Gastrocnemius medialis (tissue), 4 donors: ENCODE measurements around the gene SPEN.

Experiments
- POLR2A ChIP-seq, 2 donors: fragments of 450-650 bp; IDR thresholded peaks; one replicate each; pipeline ENCODE4 v1.6.1; 2017; ENCODE audit warnings: antibody characterized with exemption in 2 of 2, mild to moderate bottlenecking in 2 of 2, moderate library complexity in 2 of 2
- TF ChIP-seq, protein P1 (sequence below), 5 experiments: fragments of 450-650 bp in 3 of 5; fragments of 200-600 bp in 2 of 5; sonication (generic) in 2 of 5; IDR thresholded peaks in 4 of 5; conservative IDR thresholded peaks in 1 of 5; 1 replicate in 4 of 5; 2 replicates in 1 of 5; pipeline ENCODE4 v1.5.1; 2016 to 2019; ENCODE audit warnings: antibody characterized with exemption in 5 of 5, mild to moderate bottlenecking in 3 of 5, moderate library complexity in 3 of 5

DNA sequence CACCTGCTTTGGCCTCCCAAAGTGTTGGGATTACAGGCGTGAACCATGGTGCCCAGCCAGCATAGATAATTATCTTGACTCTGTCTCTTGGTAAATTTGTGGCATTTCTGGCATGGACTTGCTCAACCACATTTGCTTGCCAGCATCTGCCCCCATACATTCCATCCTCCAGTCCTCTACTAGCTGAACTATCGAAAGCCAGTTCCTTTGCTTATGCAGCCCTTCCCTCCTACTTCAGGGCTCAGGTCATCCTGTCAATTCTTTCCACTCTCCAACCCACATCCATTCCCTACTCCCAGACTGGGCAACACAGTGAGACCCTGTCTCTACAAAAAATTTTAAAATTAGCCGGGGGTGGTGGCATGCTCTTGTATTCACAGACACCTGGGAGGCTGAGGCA lies 27.0 kb upstream of the SPEN start:
- no peak for TF ChIP-seq POLR2A (IDR thresholded peaks at IDR 0.05)
- TF ChIP-seq, protein P1, sequence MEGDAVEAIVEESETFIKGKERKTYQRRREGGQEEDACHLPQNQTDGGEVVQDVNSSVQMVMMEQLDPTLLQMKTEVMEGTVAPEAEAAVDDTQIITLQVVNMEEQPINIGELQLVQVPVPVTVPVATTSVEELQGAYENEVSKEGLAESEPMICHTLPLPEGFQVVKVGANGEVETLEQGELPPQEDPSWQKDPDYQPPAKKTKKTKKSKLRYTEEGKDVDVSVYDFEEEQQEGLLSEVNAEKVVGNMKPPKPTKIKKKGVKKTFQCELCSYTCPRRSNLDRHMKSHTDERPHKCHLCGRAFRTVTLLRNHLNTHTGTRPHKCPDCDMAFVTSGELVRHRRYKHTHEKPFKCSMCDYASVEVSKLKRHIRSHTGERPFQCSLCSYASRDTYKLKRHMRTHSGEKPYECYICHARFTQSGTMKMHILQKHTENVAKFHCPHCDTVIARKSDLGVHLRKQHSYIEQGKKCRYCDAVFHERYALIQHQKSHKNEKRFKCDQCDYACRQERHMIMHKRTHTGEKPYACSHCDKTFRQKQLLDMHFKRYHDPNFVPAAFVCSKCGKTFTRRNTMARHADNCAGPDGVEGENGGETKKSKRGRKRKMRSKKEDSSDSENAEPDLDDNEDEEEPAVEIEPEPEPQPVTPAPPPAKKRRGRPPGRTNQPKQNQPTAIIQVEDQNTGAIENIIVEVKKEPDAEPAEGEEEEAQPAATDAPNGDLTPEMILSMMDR (IDR thresholded peaks at IDR 0.05 in 4 of 5, conservative IDR thresholded peaks at IDR 0.05 in 1 of 5), result no peak
